Activated CD4-positive, alpha-beta memory T cell treated with anti-CD3 and anti-CD28 coated beads, Interleukin-2, amount 10 ng/mL, durations not matched to agents 7 days and 5 days (primary cell): ENCODE results near the gene TTC27. TPM values are rescaled to one million over a fixed set of nuclear protein-coding genes. Genes with fewer than 3 reads are reported as not detected.
"Not testable (repeated sequence)": the region's sequence is repeated elsewhere in the genome, so short reads cannot be mapped to it uniquely, and the experiment has no call there.

Source experiments
- CTCF ChIA-PET: fragments of 350-600 bp; sonication (Branson Sonifier 250); formaldehyde crosslinking; loops from one replicate; lab custom pipeline; 2021; ENCODE audit warnings: antibody characterized with exemption, inconsistent platforms; lab: Charles Lee
- POLR2A ChIA-PET: fragments of 350-600 bp; sonication (Branson Sonifier 250); formaldehyde crosslinking; loops from one replicate; lab custom pipeline; 2021; ENCODE audit warnings: antibody characterized with exemption; lab: Charles Lee
- DNase-seq: peaks from one replicate; pipeline ENCODE4 v3.0.0-alpha.2; 2020
- H3K27ac Mint-ChIP-seq: one replicate; pipeline ENCODE4 v1.8.0; 2021; ENCODE audit warnings: mild to moderate bottlenecking, mixed read lengths
- H3K27me3 Mint-ChIP-seq: one replicate; pipeline ENCODE4 v1.8.0; 2021; ENCODE audit warnings: mixed read lengths
- H3K36me3 Mint-ChIP-seq: one replicate; pipeline ENCODE4 v1.8.0; 2021; ENCODE audit warnings: low read depth, mixed read lengths
- H3K4me1 Mint-ChIP-seq: one replicate; pipeline ENCODE4 v1.8.0; 2021; ENCODE audit warnings: mixed read lengths
- H3K4me3 Mint-ChIP-seq: one replicate; pipeline ENCODE4 v1.8.0; 2021; ENCODE audit warnings: mild to moderate bottlenecking, mixed read lengths
- H3K9me3 Mint-ChIP-seq: one replicate; pipeline ENCODE4 v1.8.0; 2021; ENCODE audit warnings: mixed read lengths
- total RNA-seq, 2 experiments: library from RNA; stranded (reverse); gene quantifications; one replicate each; pipeline ENCODE4 v1.2.3, GENCODE V29; 2021

TTC27 gene
- total RNA-seq, 2 experiments from 2014 or later: 11.2 to 12.7 TPM

- Mint-ChIP-seq H3K4me1 (peaks cover 29% of the 10 kb centered on the region), H3K36me3 (peaks cover 14% of the 10 kb centered on the region), H3K27me3 (no peaks in the 10 kb centered on the region), H3K27ac (peak overlapping the region; percentile 84), H3K9me3 (no peaks in the 10 kb centered on the region), H3K4me3 (peak overlapping the region; percentile 87)
- no peak for DNase-seq
- CTCF ChIA-PET: interaction anchor here (1.0 to 1.3 kb wide), 2 partner anchors 36 to 75 kb away, joined by 3 read pairs; no protein-coding TSS in a partner anchor
- POLR2A ChIA-PET: interaction anchor here (0.7 to 1.4 kb wide), 6 partner anchors 8 to 972 kb away, joined by 3 to 6 read pairs (median 4); partner anchors contain the start of gene FAM98A
These were observed 423 bp upstream of the TTC27 start for GRCh38 chr2:32627441-32627813.

- POLR2A ChIA-PET: interaction anchor here (0.6 kb wide), 1 partner anchor 72 kb away, joined by 4 read pairs; no protein-coding TSS in a partner anchor
- Mint-ChIP-seq H3K27me3 (no peaks in the 10 kb centered on the region), H3K9me3 (no peaks in the 10 kb centered on the region), H3K36me3 (peaks cover 15% of the 10 kb centered on the region), H3K27ac (no peak overlapping the region), H3K4me3 (no peak overlapping the region), H3K4me1 (peaks cover 28% of the 10 kb centered on the region)
- no peak for DNase-seq
- CTCF ChIA-PET: no interaction called here
These were observed 4.2 kb downstream of the TTC27 start for GRCh38 chr2:32632089-32632488.

GRCh38 chr2:32633040-32633439 is 5.2 kb downstream of the TTC27 start:
- Mint-ChIP-seq H3K36me3 (peaks cover 19% of the 10 kb centered on the region), H3K9me3 (no peaks in the 10 kb centered on the region), H3K27ac (no peak overlapping the region), H3K4me1 (peaks cover 20% of the 10 kb centered on the region), H3K4me3 (no peak overlapping the region), H3K27me3 (no peaks in the 10 kb centered on the region)
- CTCF ChIA-PET: no interaction called here
- no peak for DNase-seq
- POLR2A ChIA-PET: no interaction called here

DNA sequence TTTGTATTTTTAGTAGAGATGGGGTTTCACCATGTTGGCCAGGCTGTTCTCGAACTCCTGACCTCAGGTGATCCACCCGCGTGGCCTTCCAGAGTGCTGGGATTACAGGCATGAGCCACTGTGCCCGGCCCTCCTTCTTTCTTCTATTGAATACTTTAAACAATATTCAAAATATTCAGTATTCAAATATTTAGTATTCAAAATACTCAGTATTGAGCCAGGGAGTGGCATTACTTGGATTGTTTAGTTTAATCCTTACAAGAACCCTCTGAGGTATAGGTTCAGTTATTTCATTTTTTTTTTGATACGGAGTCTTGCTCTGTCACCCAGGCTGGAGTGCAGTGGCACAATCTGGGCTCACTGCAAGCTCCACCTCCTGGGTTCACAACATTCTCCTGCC is 10.7 kb downstream of the TTC27 start:
- CTCF ChIA-PET, H3K27ac Mint-ChIP-seq, H3K4me1 Mint-ChIP-seq, DNase-seq, H3K4me3 Mint-ChIP-seq, H3K27me3 Mint-ChIP-seq, H3K9me3 Mint-ChIP-seq, POLR2A ChIA-PET: not testable (repeated sequence)
- H3K36me3 Mint-ChIP-seq: peaks cover 25% of the 10 kb centered on the region

- Mint-ChIP-seq H3K27ac (no peak overlapping the region), H3K36me3 (peaks cover 29% of the 10 kb centered on the region), H3K27me3 (no peaks in the 10 kb centered on the region), H3K9me3 (no peaks in the 10 kb centered on the region), H3K4me3 (no peak overlapping the region), H3K4me1 (no peaks in the 10 kb centered on the region)
- no peak for DNase-seq
- ChIA-PET POLR2A (no interaction called here), CTCF (interaction anchor here (0.6 kb wide), 1 partner anchor 1724 kb away, joined by 4 read pairs; no protein-coding TSS in a partner anchor)
These were observed 13.3 kb downstream of the TTC27 start for GRCh38 chr2:32641180-32641579.

DNA sequence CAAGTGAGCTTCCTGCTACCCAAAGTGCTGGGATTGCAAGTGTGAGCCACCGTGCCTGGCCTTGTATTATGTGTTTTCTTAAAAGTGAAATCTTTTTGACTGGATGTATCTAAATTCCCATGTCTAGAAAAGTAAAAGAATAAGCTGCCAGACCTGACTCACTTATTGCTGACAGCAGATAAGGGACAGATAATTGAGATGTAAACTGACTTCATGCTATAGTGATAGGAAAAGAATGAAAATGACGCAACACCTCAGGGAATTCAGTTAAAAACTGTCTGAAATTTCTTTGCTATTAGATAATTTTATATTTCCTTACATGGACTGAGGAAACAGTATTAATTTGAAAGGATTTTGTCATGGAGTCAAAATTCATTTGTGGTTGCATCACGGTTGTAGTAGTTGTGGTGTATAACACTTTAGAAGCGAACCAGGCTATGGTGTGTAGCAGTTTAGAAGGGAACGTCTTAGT is 19.4 kb downstream of the TTC27 start:
- Mint-ChIP-seq H3K9me3 (no peaks in the 10 kb centered on the region), H3K27ac (no peak overlapping the region), H3K4me3 (no peak overlapping the region), H3K4me1 (peaks cover 2% of the 10 kb centered on the region), H3K27me3 (no peaks in the 10 kb centered on the region), H3K36me3 (peaks cover 28% of the 10 kb centered on the region)
- CTCF ChIA-PET: no interaction called here
- POLR2A ChIA-PET: interaction anchor here (0.5 kb wide), 1 partner anchor 18 kb away, joined by 3 read pairs; no protein-coding TSS in a partner anchor
- DNase-seq: no peak

- Mint-ChIP-seq H3K9me3 (no peaks in the 10 kb centered on the region), H3K4me3 (no peak overlapping the region), H3K27me3 (no peaks in the 10 kb centered on the region), H3K27ac (no peak overlapping the region), H3K36me3 (peaks cover 25% of the 10 kb centered on the region), H3K4me1 (peaks cover 2% of the 10 kb centered on the region)
- CTCF ChIA-PET: no interaction called here
- POLR2A ChIA-PET: no interaction called here
- DNase-seq: no peak
These were observed 24.8 kb downstream of the TTC27 start for GRCh38 chr2:32652555-32653209.

DNA sequence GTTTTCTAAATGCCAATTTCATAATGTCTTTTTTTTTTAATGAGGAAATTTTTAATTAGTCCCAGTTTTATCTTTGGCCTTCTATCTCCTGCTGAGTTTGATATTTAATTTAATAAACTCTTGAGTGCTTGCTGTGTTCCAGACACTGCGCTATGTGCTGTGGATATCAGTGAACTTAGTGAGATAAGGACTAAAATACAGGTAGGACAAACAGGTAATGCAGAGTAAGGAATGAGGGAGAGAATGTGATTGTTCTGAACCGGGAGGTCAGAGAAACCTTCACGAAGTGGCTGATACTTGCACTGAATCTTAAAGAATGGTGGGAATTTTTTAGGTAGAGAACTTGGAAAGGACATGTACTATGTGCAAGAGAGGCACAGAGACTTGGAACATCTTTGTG is 28.2 kb downstream of the TTC27 start:
- H3K27me3 Mint-ChIP-seq: no peaks in the 10 kb centered on the region
- ChIA-PET CTCF (no interaction called here), POLR2A (interaction anchor here (0.7 kb wide), 1 partner anchor 38 kb away, joined by 3 read pairs; no protein-coding TSS in a partner anchor)
- DNase-seq: no peak
- H3K9me3 Mint-ChIP-seq: no peaks in the 10 kb centered on the region
- H3K4me3 Mint-ChIP-seq: no peak overlapping the region
- peaks cover 37% of the 10 kb centered on the region for H3K36me3 Mint-ChIP-seq
- no peak overlapping the region for H3K27ac Mint-ChIP-seq
- H3K4me1 Mint-ChIP-seq: no peaks in the 10 kb centered on the region

DNA sequence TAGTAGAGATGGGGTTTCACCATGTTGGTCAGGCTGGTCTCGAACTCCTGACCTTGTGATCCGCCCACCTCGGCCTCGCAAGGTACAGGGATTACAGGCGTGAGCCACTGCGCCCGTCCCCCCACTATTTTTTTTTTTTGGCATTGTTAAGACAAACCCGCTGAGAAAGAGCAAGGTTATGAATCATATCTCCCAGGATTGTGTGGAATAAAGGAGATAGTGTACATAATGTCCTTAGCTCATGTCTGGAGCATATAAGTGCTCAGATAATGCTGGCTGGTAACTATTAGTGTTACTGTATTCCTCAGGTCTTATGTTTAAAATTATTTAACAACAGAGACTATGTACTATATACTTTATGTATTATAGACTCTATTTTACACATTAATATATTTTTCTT is 36.0 kb downstream of the TTC27 start:
- no peaks in the 10 kb centered on the region for H3K4me1 Mint-ChIP-seq
- no peak overlapping the region for H3K4me3 Mint-ChIP-seq
- POLR2A ChIA-PET: no interaction called here
- H3K27ac Mint-ChIP-seq: no peak overlapping the region
- no peaks in the 10 kb centered on the region for H3K27me3 Mint-ChIP-seq
- CTCF ChIA-PET: no interaction called here
- DNase-seq: no peak
- peaks cover 42% of the 10 kb centered on the region for H3K36me3 Mint-ChIP-seq
- H3K9me3 Mint-ChIP-seq: no peaks in the 10 kb centered on the region

DNA sequence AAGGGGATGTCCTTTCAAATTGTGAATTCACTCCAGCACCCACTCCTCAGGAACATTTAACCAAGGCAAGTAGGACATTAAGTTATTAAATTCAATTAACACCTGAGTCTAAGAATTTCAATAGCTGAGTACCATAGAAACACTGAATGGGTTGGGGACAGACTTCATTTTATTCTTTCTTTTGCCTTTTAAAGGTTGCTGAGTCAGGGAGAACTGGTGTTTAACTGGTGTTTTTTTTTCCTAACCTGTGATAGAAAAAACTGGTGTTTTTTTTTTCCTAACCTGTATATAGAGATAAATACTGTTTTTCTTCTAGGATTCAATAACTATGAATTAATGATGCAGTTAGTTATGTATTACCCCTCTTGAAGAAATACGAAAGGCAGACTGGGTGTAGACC is 38.9 kb downstream of the TTC27 start:
- POLR2A ChIA-PET: no interaction called here
- Mint-ChIP-seq H3K27ac (no peak overlapping the region), H3K4me1 (no peaks in the 10 kb centered on the region), H3K36me3 (peaks cover 20% of the 10 kb centered on the region), H3K4me3 (no peak overlapping the region), H3K27me3 (no peaks in the 10 kb centered on the region), H3K9me3 (no peaks in the 10 kb centered on the region)
- no peak for DNase-seq
- CTCF ChIA-PET: no interaction called here

- DNase-seq: no peak
- Mint-ChIP-seq H3K9me3 (no peaks in the 10 kb centered on the region), H3K27ac (no peak overlapping the region), H3K4me3 (no peak overlapping the region), H3K36me3 (peaks cover 21% of the 10 kb centered on the region), H3K4me1 (no peaks in the 10 kb centered on the region), H3K27me3 (no peaks in the 10 kb centered on the region)
- ChIA-PET POLR2A (no interaction called here), CTCF (no interaction called here)
These were observed 40.4 kb downstream of the TTC27 start for GRCh38 chr2:32668254-32668653.

GRCh38 chr2:32671885-32672533 is 44.2 kb downstream of the TTC27 start:
- DNase-seq: no peak
- H3K9me3 Mint-ChIP-seq: no peaks in the 10 kb centered on the region
- H3K27ac Mint-ChIP-seq: no peak overlapping the region
- ChIA-PET CTCF (interaction anchor here (1.0 to 1.2 kb wide), 3 partner anchors 22 to 105 kb away, joined by 3 to 5 read pairs (median 3); no protein-coding TSS in a partner anchor), POLR2A (no interaction called here)
- H3K4me3 Mint-ChIP-seq: no peak overlapping the region
- no peaks in the 10 kb centered on the region for H3K27me3 Mint-ChIP-seq
- peaks cover 18% of the 10 kb centered on the region for H3K36me3 Mint-ChIP-seq
- H3K4me1 Mint-ChIP-seq: no peaks in the 10 kb centered on the region

DNA sequence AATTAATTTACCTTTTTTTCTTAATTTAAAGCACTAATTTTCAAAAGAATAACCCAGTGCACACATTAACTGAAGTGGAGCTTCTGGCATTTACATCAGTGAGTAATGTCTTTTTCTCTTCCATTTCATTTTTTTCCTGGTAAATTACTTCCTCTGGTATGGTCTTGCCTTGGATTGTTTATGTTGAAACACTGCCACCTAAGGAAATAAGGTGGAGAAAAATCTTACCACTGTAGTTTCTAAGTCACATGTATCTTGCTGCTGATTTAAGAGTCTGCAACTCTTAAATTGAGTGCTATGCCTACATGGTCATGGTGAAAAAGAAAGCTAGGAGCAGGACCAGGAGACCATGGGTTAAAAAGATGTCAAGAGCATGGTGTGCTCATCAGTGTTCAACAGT is 51.0 kb downstream of the TTC27 start:
- Mint-ChIP-seq H3K36me3 (peaks cover 10% of the 10 kb centered on the region), H3K9me3 (no peaks in the 10 kb centered on the region), H3K4me1 (no peaks in the 10 kb centered on the region), H3K27ac (no peak overlapping the region), H3K4me3 (no peak overlapping the region), H3K27me3 (no peaks in the 10 kb centered on the region)
- DNase-seq: no peak
- CTCF ChIA-PET: no interaction called here
- POLR2A ChIA-PET: no interaction called here
